ENCODE data around the gene ZNF277. TPM values are rescaled to one million over a fixed set of nuclear protein-coding genes. Genes with fewer than 3 reads are reported as not detected.

The ZNF277 gene
- total RNA-seq, 4 donors from 2014 or later = 14.4 to 44.9 (median 21.4) TPM

DNA sequence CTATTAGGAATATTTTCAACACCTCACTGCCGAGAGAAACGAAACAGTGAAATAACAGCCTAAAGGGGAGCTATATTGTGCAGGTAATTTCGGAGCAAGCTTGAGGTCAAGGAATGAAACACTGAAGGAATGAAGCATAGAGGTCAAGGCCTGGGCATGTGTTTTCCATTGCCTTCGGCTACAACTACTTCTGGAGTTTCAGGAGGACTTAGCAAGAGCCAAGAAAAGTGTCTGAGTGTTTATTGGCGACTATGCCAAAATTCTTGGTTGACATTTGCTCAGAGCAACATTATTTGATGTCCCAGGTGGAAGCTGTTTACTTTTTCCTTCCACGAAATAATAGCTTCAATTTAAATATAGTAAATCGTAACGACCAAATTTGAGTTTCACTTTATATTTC is 154.2 kb downstream of the ZNF277 start:
- no peak for DNase-seq
- intact Hi-C loops (cut with DNase I; ENCODE audit: low total_unique reads) = no loop called here
- no peaks in the 10 kb centered on the region for H3K4me1 ChIP-seq

DNA sequence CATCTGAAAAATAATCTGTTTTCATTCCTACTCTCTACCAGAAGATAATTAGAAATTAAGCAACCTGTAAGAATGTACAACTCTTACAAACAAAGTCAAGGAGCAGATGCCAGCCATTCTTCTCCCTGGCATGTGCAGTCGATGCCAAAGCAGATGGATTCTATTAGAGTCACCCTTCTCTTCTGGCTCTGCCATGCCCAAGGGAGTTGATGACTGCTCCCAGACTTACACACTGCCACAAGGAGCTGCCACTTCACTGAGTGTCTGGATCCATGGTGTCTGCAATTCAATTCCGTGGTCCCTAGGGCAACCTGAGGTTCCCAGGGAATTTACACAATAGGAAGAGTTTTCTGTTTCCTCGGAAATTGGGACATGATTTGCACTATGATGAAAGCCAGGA is 154.7 kb downstream of the ZNF277 start:
- Histone ChIP-seq H3K27me3 (no peaks in the 10 kb centered on the region), H3K4me3 (no peak overlapping the region), H3K36me3 (no peaks in the 10 kb centered on the region), H3K27ac (no peak overlapping the region), H3K9me3 (peaks cover 0 to 3% of the 10 kb centered on the region in 2 donors), H3K4me1 (no peaks in the 10 kb centered on the region)
- intact Hi-C loops (cut with DNase I; ENCODE audit: low total_unique reads) = no loop called here
- no peak for DNase-seq
- TF ChIP-seq, protein P1, sequence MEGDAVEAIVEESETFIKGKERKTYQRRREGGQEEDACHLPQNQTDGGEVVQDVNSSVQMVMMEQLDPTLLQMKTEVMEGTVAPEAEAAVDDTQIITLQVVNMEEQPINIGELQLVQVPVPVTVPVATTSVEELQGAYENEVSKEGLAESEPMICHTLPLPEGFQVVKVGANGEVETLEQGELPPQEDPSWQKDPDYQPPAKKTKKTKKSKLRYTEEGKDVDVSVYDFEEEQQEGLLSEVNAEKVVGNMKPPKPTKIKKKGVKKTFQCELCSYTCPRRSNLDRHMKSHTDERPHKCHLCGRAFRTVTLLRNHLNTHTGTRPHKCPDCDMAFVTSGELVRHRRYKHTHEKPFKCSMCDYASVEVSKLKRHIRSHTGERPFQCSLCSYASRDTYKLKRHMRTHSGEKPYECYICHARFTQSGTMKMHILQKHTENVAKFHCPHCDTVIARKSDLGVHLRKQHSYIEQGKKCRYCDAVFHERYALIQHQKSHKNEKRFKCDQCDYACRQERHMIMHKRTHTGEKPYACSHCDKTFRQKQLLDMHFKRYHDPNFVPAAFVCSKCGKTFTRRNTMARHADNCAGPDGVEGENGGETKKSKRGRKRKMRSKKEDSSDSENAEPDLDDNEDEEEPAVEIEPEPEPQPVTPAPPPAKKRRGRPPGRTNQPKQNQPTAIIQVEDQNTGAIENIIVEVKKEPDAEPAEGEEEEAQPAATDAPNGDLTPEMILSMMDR (IDR thresholded peaks at IDR 0.05) = no peak
- no peak for TF ChIP-seq POLR2A (IDR thresholded peaks at IDR 0.05)

More for the DNA sequence above, 154.2 kb downstream of the ZNF277 start:
- TF ChIP-seq POLR2A (IDR thresholded peaks at IDR 0.05) = no peak
- TF ChIP-seq, protein P1 (IDR thresholded peaks at IDR 0.05) = no peak
- Histone ChIP-seq H3K27ac (no peak overlapping the region), H3K27me3 (no peaks in the 10 kb centered on the region), H3K36me3 (no peaks in the 10 kb centered on the region), H3K4me3 (no peak overlapping the region), H3K9me3 (peaks cover 0 to 3% of the 10 kb centered on the region in 2 donors)

DNA sequence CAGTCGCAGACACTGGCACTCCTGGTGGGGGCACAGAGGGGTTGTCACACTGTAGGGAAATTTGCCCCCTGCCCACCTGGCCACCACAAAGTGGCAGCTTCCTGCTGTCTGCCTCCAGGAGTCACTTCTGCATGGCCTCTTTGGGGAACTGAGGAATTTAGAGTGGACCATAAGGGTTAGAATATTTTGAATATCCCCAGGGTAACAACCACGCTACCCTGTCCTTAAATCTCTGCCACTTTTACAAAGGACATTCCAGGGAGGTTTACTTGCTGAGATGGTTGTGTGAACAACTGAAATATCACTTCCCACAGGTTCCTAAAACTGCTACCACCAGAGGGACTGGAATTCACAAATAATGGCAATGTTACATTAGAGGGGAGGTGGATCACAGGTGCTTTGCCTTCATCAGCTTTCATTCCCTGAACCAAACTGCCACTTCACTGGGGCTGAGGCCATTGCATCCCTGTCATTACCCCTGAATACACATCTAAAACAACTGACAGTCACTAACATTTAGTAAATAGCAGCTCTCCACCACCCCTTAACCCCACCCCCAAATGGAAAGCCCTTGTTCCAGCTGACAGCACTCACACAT is 155.7 kb downstream of the ZNF277 start:
- Histone ChIP-seq H3K27ac (no peak overlapping the region), H3K9me3 (peaks cover 0 to 3% of the 10 kb centered on the region in 2 donors), H3K4me3 (no peak overlapping the region), H3K36me3 (no peaks in the 10 kb centered on the region), H3K4me1 (no peaks in the 10 kb centered on the region), H3K27me3 (no peaks in the 10 kb centered on the region)
- no peak for DNase-seq
- intact Hi-C loops (cut with DNase I; ENCODE audit: low total_unique reads) = no loop called here
- TF ChIP-seq, protein P1 (IDR thresholded peaks at IDR 0.05) = no peak
- no peak for TF ChIP-seq POLR2A (IDR thresholded peaks at IDR 0.05)

DNA sequence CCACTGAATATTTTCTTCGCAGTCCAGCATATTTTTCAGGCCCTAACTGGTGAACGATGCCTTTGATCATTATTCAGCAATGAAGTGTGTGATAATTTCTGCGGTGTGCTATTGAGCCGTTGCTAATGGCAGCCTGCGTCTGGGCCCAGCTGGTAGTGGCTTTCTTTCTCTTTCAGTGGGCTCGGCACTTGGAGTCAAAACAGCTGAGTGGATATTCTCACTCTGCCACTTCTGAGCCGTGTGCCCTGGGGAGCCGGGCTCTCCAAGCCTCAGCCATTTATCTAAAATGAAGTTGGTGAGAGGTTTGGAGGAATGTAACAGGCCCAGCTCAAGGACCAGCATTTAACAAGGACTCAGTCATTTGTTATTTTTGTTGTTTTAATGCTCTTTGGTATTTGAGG is 156.2 kb downstream of the ZNF277 start:
- no peak overlapping the region for H3K4me3 ChIP-seq
- intact Hi-C loops (cut with DNase I; ENCODE audit: low total_unique reads) = no loop called here
- no peaks in the 10 kb centered on the region for H3K36me3 ChIP-seq
- H3K27ac ChIP-seq = no peak overlapping the region
- no peaks in the 10 kb centered on the region for H3K27me3 ChIP-seq
- no peak for DNase-seq
- H3K9me3 ChIP-seq = peaks cover 0 to 3% of the 10 kb centered on the region in 2 donors
- TF ChIP-seq POLR2A (IDR thresholded peaks at IDR 0.05) = no peak
- TF ChIP-seq, protein P1 (IDR thresholded peaks at IDR 0.05) = no peak
- H3K4me1 ChIP-seq = no peaks in the 10 kb centered on the region

DNA sequence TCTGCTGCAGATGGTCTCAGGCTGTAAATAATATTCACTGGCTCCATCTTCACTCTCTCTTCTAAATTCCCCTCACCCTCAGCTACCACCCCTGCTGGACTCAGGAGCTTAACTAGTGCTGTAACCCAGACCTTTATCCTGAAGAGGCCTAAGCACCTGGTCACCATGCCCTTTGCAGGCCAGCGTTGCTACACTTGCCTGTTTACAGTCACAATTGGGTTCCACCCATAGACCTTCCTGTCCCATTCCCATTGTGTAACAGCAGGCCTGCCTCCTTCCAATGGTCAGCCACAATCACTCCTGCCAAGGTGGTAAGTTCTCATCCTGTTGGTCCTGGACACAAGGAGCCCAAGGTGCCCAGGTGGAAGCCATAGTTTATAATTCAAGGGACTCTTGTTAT is 157.9 kb downstream of the ZNF277 start:
- no peaks in the 10 kb centered on the region for H3K36me3 ChIP-seq
- no peak overlapping the region for H3K4me3 ChIP-seq
- no peaks in the 10 kb centered on the region for H3K4me1 ChIP-seq
- no peaks in the 10 kb centered on the region for H3K27me3 ChIP-seq
- no peak overlapping the region for H3K27ac ChIP-seq
- TF ChIP-seq POLR2A (IDR thresholded peaks at IDR 0.05) = no peak
- TF ChIP-seq, protein P1 (IDR thresholded peaks at IDR 0.05) = no peak
- H3K9me3 ChIP-seq = peaks cover 0 to 3% of the 10 kb centered on the region in 2 donors
- no peak for DNase-seq
- intact Hi-C loops (cut with DNase I; ENCODE audit: low total_unique reads) = no loop called here
